HG03045 (cell line): ENCODE measurements around the gene FOXE1.

Experiments
- ATAC-seq: cut with Tn5 transposase; IDR thresholded peaks from one replicate; pipeline ENCODE4 v1.9.1; 2021; ENCODE audit warnings: mild to moderate bottlenecking, moderate library complexity; ENCODE audit not compliant: unreplicated experiment

Gene FOXE1

GRCh38 chr9:97848215-97848479 is 4.9 kb upstream of the FOXE1 start:
- no peak for ATAC-seq

DNA sequence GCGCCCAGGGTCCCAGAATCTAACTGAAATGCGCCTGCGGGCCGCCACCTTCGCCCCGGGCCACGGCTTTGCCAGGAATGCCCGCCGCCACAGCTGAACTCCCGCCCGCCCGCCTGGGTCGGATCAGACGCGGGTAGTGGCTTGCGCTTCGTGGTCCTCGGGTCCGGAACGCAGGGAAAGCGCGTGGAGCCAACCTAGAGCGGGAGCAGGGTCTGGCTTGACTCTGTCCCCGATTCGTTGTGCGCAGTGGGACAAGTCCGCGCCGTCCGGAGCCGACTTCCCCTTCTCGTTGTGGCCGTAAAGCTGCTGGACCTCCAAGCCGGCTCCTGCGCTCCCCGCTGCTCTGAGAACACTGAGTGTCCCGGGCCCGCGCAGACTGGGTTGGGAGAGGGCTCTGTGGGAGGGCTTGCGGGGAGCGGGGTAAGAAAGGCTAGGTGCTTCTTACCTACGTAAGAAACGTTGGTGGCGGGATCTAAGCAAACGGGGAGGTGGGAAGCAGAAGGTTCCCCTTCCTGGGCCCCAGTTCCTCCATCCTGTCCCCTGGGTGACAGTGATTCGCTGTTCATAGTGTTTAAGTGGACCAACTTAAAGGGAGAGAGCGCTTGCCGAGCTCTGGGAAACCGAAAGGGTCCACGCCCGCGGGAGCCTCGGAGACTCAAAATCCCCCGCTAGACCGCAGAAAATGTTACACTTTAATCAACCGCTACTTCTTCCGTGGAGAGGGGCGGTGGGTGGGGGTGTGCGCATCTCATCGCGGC is 4.4 kb upstream of the FOXE1 start:
- ATAC-seq = no peak

- ATAC-seq = no peak
These were observed 3.0 kb upstream of the FOXE1 start for GRCh38 chr9:97849980-97850379.

GRCh38 chr9:97850746-97851445 is 2.1 kb upstream of the FOXE1 start:
- ATAC-seq = no peak

- no peak for ATAC-seq
These were observed 1.6 kb upstream of the FOXE1 start for GRCh38 chr9:97851446-97851883.

GRCh38 chr9:97852001-97852398 is 1.0 kb upstream of the FOXE1 start:
- no peak for ATAC-seq

GRCh38 chr9:97852399-97853055 is 499 bp upstream of the FOXE1 start:
- ATAC-seq = no peak

- ATAC-seq = no peak
These were observed 1.0 kb downstream of the FOXE1 start for GRCh38 chr9:97853844-97854695.

DNA sequence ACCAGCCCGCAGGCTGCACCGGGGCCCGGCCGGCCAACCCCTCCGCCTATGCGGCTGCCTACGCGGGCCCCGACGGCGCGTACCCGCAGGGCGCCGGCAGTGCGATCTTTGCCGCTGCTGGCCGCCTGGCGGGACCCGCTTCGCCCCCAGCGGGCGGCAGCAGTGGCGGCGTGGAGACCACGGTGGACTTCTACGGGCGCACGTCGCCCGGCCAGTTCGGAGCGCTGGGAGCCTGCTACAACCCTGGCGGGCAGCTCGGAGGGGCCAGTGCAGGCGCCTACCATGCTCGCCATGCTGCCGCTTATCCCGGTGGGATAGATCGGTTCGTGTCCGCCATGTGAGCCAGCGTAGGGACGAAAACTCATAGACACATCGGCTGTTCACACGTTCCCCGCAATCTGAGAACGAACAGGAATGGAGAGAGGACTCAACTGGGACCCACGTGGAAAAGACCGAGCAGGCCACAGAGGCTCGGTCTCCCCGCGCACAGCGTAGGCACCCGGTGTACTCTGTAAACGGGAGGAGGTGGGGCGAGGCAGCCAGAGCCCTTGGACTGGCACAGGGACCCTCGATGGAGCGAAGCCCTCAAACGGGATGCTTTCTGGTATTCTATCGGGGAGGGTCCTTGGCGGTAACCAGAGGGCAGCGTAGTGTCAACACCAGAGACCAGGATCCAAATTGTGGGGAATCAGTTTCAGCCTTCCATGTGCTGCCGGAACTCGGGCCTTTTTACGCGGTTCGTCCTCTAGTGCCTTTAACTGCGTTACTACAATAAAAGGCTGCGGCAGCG is 1.9 kb downstream of the FOXE1 start:
- no peak for ATAC-seq

DNA sequence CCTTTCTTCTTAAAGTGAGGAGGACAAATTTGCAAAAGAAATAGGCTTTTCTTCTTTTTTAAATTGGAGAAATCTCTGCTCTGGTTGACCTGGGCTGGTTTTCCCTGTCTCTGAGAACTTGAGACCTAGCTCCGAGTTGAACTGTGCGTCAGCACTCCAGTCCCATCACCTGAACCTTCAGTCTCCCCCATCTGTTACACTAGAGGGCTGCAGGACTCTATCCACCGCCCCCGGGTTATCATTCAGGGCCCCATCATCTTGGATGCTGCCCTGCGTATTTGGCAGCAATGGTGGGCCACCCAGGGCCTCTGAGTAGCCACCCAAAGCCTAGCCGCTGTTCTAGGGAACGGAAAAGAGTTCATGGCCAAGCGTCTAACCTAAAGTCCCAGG is 2.5 kb downstream of the FOXE1 start:
- no peak for ATAC-seq

GRCh38 chr9:97855899-97856298 is 2.9 kb downstream of the FOXE1 start:
- ATAC-seq = no peak

DNA sequence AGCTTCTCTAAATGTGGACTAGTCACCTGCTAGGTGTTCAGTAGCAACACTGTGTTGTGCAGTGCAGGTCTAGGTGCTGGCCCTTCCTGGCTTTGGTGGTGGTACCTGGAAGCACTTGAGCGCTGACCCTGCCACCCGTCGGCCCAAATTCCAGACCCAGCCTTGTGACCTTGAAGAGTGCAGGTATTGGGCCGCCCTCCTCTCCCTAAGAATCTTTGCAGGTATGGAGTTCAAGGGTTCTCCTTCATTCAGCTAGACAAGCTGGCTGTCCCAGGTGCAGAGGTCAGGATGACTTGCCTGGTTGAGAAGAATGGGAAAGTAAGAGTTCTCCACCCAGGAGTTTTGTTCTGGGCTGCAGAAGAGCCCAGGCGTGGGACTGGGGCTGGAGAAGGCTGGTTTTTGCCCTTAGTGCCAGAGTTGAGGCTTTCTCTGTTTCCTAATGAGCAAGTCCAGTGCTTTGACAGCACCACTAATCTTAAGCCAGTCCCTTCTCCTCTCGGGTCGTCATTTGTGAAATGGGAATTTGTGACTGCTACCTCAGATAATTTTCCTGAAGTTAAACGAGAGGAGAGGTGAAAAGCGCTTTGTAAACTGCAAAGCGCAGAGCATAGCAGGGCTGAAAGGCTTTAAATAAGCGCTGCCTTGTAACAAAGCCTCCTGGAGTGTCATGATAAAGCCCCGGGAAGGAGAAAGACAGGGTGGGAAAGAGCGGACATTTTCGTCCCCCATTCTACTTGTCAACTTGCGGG is 4.0 kb downstream of the FOXE1 start:
- ATAC-seq = no peak

- no peak for ATAC-seq
These were observed 4.8 kb downstream of the FOXE1 start for GRCh38 chr9:97857606-97858392.

DNA sequence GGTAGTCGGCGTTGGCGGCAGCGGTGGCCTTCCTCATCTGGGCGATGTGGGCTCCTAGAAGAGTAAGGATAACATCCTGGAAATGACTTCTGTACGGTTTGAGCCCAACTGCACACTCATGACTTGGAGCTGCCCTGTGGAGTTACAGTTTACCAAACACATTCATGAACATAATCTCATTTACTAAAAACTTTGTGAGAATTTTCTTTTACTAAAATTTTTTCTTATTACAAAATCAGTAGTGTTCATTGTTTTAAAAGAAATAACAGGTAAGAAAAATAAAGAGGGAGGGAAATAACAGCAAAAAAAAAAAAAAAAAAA is 5.3 kb downstream of the FOXE1 start:
- no peak for ATAC-seq

DNA sequence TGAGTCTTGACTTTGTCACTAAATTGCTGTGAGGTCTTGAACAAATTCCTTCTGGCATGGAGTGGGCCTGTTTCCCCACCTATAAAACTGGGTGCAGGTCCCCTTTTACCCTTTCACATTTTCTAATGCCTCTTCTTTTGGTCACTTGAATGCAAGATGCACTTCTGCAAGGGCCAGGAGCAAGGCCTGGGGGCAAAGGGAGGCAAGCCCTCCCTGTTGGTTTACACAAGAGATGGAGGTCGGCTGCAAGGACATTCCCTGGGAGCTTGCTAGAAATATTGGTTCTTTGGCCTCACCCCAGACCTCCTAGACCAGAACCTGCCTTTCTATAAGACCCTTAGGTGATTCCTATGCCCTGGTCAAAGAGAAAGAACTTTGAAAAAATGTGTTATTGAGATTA is 5.8 kb downstream of the FOXE1 start:
- ATAC-seq = no peak

DNA sequence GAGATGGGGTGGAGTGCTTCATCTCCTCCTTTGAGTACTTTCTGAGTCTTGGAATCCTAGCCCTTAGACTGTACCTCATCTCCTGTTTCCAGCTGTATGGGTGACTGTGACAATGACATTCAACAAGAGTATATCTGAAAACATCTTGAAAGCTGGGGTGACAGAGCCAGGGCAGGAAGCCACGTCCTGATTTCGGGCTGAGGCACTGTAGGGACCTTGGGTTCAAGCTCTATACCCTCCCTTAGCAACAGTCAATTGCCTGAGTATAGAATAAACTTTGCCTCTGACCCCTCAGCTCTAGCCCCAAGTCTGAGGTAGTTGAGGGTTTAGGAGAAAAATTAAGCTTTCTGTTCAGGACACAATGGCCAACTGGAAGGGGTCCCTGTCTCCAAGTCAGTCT is 6.3 kb downstream of the FOXE1 start:
- ATAC-seq = no peak

DNA sequence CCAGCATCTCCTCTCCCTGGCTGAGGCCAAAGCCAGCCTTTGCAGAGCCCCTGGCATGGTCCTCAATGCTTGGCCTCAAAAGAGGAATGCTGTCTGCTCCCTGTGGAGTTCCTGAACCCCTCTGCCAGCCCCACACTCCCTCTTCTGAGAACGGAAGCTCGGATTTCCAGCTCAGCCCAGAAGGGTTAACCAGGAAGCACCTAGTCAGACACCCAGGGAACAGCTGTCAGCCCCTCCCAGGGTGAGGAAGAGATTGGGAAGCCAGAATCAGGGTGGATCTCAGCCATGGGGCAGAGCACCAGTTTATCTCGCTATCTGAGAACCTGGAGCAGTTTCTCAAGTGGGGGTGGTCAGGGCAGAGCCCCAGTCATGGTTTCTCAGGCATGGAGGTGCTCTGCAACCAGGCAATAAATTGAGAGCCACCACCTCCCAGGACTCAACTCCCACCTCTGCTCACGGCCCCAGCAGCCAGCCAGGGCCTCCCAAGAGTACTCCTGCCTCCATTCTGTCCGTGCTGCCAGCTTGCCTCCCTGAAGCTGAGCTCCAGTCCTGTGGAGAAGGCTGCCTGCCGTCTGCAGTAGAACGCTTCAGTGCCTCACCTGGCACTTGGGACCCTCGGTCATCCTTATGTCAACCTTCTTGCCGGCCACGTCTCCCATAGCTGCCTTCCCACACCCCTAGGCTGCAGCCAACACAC is 7.6 kb downstream of the FOXE1 start:
- ATAC-seq = no peak

- ATAC-seq = no peak
These were observed 8.1 kb downstream of the FOXE1 start for GRCh38 chr9:97861148-97861475.

DNA sequence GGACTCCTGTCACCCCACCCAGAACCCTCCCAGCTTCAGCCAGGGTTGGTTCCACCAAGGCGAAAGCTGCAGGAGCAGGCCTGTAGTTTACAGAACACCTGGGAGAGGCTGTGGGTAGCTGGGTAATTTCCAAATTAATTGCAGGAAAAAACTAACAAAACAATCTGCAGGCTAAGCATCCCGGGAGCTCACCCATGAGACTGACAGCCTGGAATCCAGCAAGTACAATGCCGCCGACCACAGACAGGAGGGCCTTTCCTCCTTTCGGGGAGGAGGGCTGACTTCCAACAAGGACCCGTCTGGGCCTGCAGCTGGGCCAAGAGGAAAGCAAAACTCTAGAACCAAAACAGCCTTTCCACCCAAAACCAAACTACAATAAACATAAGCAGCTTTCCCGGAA is 10.3 kb downstream of the FOXE1 start:
- no peak for ATAC-seq
